Neural progenitor cell (in vitro differentiated cells): Measurements from ENCODE around the gene CTTNBP2NL. TPM values are rescaled to one million over a fixed set of nuclear protein-coding genes. Genes with fewer than 3 reads are reported as not detected.

ENCODE experiments used
- DNase-seq: peaks from one replicate; pipeline ENCODE4 v3.0.0-alpha.2; 2016; ENCODE audit warnings: low spot score
- H2AFZ ChIP-seq: fragments of 200-600 bp; sonication (generic); replicated peaks from 2 replicates; pipeline ENCODE4 v1.6.1; 2016; ENCODE audit warnings: antibody characterized with exemption
- H3F3A ChIP-seq: fragments of 200-600 bp; sonication (generic); 2 replicates; pipeline ENCODE4 v1.6.1; 2016; ENCODE audit warnings: antibody characterized with exemption, low read depth
- H3K27ac ChIP-seq: fragments of 200-600 bp; sonication (generic); 2 replicates; pipeline ENCODE4 v1.5.1; 2016; ENCODE audit warnings: mild to moderate bottlenecking
- H3K27me3 ChIP-seq: fragments of 200-600 bp; sonication (generic); 2 replicates; pipeline ENCODE4 v1.6.1; 2016; ENCODE audit warnings: mild to moderate bottlenecking, moderate library complexity
- H3K36me3 ChIP-seq: fragments of 200-600 bp; sonication (generic); 2 replicates; pipeline ENCODE4 v1.5.1; 2016
- H3K4me1 ChIP-seq: fragments of 200-600 bp; sonication (generic); 2 replicates; pipeline ENCODE4 v1.6.1; 2016; ENCODE audit warnings: mixed run types
- H3K4me2 ChIP-seq: fragments of 200-600 bp; sonication (generic); 2 replicates; pipeline ENCODE4 v1.6.1; 2016
- H3K4me3 ChIP-seq: fragments of 200-600 bp; sonication (generic); 2 replicates; pipeline ENCODE4 v1.5.1; 2016
- H3K79me2 ChIP-seq: fragments of 200-600 bp; sonication (generic); 2 replicates; pipeline ENCODE4 v1.6.1; 2016; ENCODE audit warnings: low read depth
- H3K9ac ChIP-seq: fragments of 200-600 bp; sonication (generic); 2 replicates; pipeline ENCODE4 v1.6.1; 2016
- H3K9me3 ChIP-seq: fragments of 200-600 bp; sonication (generic); 2 replicates; pipeline ENCODE4 v1.5.1; 2016; ENCODE audit warnings: low read depth
- H4K20me1 ChIP-seq: fragments of 200-600 bp; sonication (generic); 2 replicates; pipeline ENCODE4 v1.6.1; 2016; ENCODE audit warnings: low read depth
- H3K27ac Mint-ChIP-seq: 3 replicates; pipeline ENCODE4 v1.8.0; 2021; ENCODE audit warnings: mixed read lengths
- H3K27me3 Mint-ChIP-seq: 2 replicates; pipeline ENCODE4 v1.8.0; 2022; ENCODE audit warnings: low read depth, mild to moderate bottlenecking, inconsistent platforms, moderate library complexity, mixed read lengths; ENCODE audit not compliant: insufficient read depth
- H3K36me3 Mint-ChIP-seq: 3 replicates; pipeline ENCODE4 v1.8.0; 2021; ENCODE audit warnings: mixed read lengths
- H3K4me1 Mint-ChIP-seq: 3 replicates; pipeline ENCODE4 v1.8.0; 2021; ENCODE audit warnings: mixed read lengths
- H3K4me3 Mint-ChIP-seq: 3 replicates; pipeline ENCODE4 v1.8.0; 2021; ENCODE audit warnings: mild to moderate bottlenecking, moderate library complexity, mixed read lengths
- H3K9me3 Mint-ChIP-seq: 3 replicates; pipeline ENCODE4 v1.8.0; 2020; ENCODE audit warnings: mixed read lengths
- CTCF ChIP-seq: fragments of 200-600 bp; sonication (generic); IDR thresholded peaks from 2 replicates; pipeline ENCODE4 v1.5.1; 2017; ENCODE audit warnings: antibody characterized with exemption, mild to moderate bottlenecking
- EZH2 ChIP-seq: fragments of 200-600 bp; sonication (generic); IDR thresholded peaks from 2 replicates; pipeline ENCODE4 v1.6.1; 2017; ENCODE audit warnings: antibody characterized with exemption, mild to moderate bottlenecking, moderate library complexity
- EZH2phosphoT487 ChIP-seq: fragments of 200-600 bp; sonication (generic); IDR thresholded peaks from 2 replicates; pipeline ENCODE4 v1.6.1; 2017; ENCODE audit warnings: antibody characterized with exemption
- total RNA-seq: library from RNA; depleted of rRNA; stranded (reverse); fragments of >200 nt; gene quantifications from 2 replicates; pipeline ENCODE4 v1.2.3, GENCODE V29; 2015; ENCODE audit warnings: low replicate concordance

CTTNBP2NL gene
- total RNA-seq, 1 donor from 2014 or later: 27.2 TPM

GRCh38 chr1:112507921-112508277 lies 111.9 kb downstream of the CTTNBP2NL start:
- peaks cover 30% of the 10 kb centered on the region for H3K4me1 ChIP-seq
- Mint-ChIP-seq H3K36me3 (peaks cover 8% of the 10 kb centered on the region), H3K27ac (no peak overlapping the region), H3K27me3 (peaks cover 17% of the 10 kb centered on the region), H3K4me3 (peak overlapping the region; percentile 88), H3K4me1 (peaks cover 67% of the 10 kb centered on the region), H3K9me3 (no peaks in the 10 kb centered on the region)
- H3K27ac ChIP-seq: no peak overlapping the region
- TF ChIP-seq CTCF: no peak
- no peak for TF ChIP-seq EZH2
- TF ChIP-seq EZH2phosphoT487: no peak
- H3K4me3 ChIP-seq: peak overlapping the region; percentile 60
- peak; percentile 62 for DNase-seq
- no peak overlapping the region for H3K9ac ChIP-seq
- no peaks in the 10 kb centered on the region for H3K79me2 ChIP-seq
- peaks cover 100% of the 10 kb centered on the region for H3K27me3 ChIP-seq
- H3K9me3 ChIP-seq: no peaks in the 10 kb centered on the region
- H4K20me1 ChIP-seq: no peaks in the 10 kb centered on the region
- peak overlapping the region; percentile 96 for H2AFZ ChIP-seq
- no peaks in the 10 kb centered on the region for H3K36me3 ChIP-seq
- H3K4me2 ChIP-seq: peak overlapping the region; percentile 93
- H3F3A ChIP-seq: peaks cover 31% of the 10 kb centered on the region

GRCh38 chr1:112508278-112509004 lies 112.4 kb downstream of the CTTNBP2NL start, which contains the start of gene WNT2B:
Gene WNT2B (plus strand): TSS chr1:112508965. CDS start chr1:112509263, 298 bp downstream.
- Mint-ChIP-seq H3K4me3 (peak within 1 kb of the TSS; percentile 88), H3K4me1 (peaks cover 64% of the 10 kb centered on the region), H3K27ac (peak within 1 kb of the TSS; percentile 46), H3K9me3 (no peaks in the 10 kb centered on the region), H3K36me3 (peaks cover 8% of the 10 kb centered on the region), H3K27me3 (peaks cover 16% of the 10 kb centered on the region)
- peak; percentile 60 for DNase-seq
- Histone ChIP-seq H3K27ac (no peak within 1 kb of the TSS), H3K4me1 (peaks cover 30% of the 10 kb centered on the region), H3K27me3 (peaks cover 99% of the 10 kb centered on the region), H3K9me3 (no peaks in the 10 kb centered on the region), H3F3A (peaks cover 25% of the 10 kb centered on the region), H2AFZ (peak within 1 kb of the TSS; percentile 96), H3K4me3 (peak within 1 kb of the TSS; percentile 60), H3K79me2 (no peaks in the 10 kb centered on the region), H4K20me1 (no peaks in the 10 kb centered on the region), H3K9ac (no peak within 1 kb of the TSS), H3K36me3 (no peaks in the 10 kb centered on the region), H3K4me2 (peak within 1 kb of the TSS; percentile 93)
- TF ChIP-seq CTCF (no peak), EZH2phosphoT487 (no peak), EZH2 (no peak)

- Histone ChIP-seq H3K9me3 (no peaks in the 10 kb centered on the region), H3K36me3 (no peaks in the 10 kb centered on the region), H3K4me2 (peak overlapping the region; percentile 93), H3K27ac (no peak overlapping the region), H3K79me2 (no peaks in the 10 kb centered on the region), H3K4me3 (peak overlapping the region; percentile 60), H4K20me1 (no peaks in the 10 kb centered on the region), H2AFZ (peak overlapping the region; percentile 96), H3K4me1 (peaks cover 33% of the 10 kb centered on the region), H3K9ac (no peak overlapping the region), H3F3A (peaks cover 24% of the 10 kb centered on the region), H3K27me3 (peaks cover 99% of the 10 kb centered on the region)
- H3K27ac Mint-ChIP-seq: no peak overlapping the region
- peak; percentile 54 for DNase-seq
- H3K4me1 Mint-ChIP-seq: peaks cover 66% of the 10 kb centered on the region
- H3K27me3 Mint-ChIP-seq: peaks cover 20% of the 10 kb centered on the region
- TF ChIP-seq EZH2phosphoT487 (peak; percentile 88), CTCF (no peak), EZH2 (peak; percentile 96)
- H3K4me3 Mint-ChIP-seq: peak overlapping the region; percentile 84
- peaks cover 13% of the 10 kb centered on the region for H3K36me3 Mint-ChIP-seq
- H3K9me3 Mint-ChIP-seq: no peaks in the 10 kb centered on the region
Observed at GRCh38 chr1:112509005-112509659, 113.1 kb downstream of the CTTNBP2NL start.
